Stimulated activated naive CD4-positive, alpha-beta T cell (primary cell): Measurements from ENCODE around the gene CES3.

Experiments used
- DNase-seq, 6 experiments: peaks; one replicate each; lab custom pipeline; 2025; lab: John Stamatoyannopoulos, UW

The CES3 gene

GRCh38 chr16:67006930-67007658 is 46.0 kb downstream of the CES3 start:
- no peak for DNase-seq

DNA sequence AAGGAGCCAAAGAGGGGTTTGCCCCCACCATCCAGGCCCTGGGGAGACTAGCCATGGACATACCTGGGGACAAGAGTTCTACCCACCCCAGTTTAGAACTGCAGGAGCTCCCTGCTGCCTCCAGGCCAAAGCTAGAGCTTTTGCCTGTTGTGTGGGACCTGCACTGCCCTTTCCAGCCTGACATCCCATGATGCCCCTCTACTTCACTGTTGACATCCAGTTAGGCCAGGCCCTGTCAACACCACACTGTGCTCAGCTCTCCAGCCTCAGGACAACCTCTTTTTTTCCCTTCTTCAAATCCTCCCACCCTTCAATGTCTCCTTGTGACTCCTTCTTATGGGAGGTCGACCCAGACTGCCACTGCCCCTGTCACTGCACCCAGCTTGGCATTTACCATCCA is 48.1 kb downstream of the CES3 start:
- DNase-seq: no peak

DNA sequence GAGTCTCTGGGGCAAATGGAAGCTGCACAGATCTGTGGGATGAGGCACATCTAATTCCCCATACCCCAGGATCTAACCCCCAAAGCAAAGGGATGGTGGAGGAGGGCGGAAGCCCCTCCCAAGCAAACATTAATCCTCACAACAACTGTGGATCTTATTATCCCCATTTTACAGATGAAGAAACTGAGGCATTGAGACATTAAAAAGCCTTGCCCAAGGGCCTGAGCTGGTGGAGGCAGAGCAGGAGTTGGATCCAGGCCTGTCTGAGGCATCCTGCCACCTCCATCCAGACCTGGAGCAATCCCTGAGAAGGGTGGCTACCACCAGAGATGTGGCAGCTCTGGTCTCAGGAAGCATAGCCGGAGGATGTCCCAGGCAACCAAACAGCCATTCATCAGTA is 50.2 kb downstream of the CES3 start:
- DNase-seq: no peak

DNA sequence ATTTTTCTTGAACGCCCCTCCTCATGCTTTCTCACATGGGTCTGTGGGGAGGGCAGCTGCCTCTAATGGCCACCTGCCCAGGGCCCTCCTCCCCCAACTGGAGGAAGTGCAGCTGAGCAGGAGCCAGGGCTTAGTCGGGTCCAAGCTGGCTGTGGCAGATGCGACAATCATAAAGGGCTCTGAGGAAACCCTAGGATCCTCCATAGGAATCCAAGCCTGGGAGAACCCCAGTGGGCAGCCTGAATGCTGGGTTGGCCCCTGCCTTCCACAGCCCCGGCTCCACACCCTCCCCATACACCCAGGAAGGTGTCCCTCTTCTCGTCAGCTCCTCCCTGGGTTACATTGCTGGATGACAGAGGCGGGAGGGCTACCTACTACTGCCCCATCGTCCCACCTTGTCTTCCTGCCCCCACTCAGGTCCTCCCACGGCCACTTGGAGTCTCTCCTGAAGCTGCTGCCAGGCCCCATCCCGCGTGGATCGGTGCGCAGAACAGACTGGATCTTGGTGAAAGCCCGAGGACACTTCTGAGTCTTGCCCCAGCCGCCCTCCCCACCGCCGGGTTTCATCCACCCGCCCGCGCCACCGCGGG is 52.3 kb downstream of the CES3 start:
- DNase-seq: no peak

DNA sequence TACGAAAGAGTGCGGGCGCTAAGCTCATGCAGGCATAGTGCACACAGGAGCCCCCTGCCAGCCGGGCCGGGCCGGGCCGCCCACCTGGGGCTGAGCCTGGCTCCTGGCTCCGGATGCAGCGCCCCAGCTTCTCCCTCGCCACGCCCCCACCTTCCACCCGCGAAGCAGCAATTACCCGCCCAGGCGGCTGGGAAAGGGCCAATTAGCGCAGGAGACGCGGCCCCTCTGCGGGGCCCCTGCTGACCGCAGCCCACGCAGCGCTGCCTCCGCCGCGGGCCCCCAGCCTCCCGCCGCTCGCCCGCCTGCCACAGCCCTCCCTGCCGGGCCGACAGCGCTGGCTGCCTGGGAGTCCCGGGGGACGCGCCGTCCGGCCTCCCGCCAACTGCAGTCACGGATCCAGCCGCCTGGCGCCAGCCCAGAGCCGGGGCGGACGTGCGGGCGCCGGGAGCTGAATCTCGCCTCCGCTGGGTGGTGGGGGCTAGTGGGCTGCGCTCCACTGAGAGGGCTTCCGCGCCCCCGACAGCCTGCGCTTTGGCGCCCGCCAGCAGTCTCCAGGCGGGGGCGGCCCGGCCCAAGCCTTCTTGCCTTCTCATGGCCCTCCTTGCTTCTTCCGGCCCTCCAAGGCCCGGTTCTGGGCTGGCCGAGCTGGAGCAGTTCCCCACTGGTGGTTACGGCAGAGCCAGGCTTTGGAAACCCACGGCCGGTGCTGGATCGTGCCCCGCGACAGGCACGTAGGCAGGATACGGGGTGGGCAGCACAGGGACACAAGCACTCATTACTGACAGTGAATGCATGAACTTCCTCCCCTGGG is 53.0 kb downstream of the CES3 start:
- peak; percentile 30 to 70 (median 61) for DNase-seq

DNA sequence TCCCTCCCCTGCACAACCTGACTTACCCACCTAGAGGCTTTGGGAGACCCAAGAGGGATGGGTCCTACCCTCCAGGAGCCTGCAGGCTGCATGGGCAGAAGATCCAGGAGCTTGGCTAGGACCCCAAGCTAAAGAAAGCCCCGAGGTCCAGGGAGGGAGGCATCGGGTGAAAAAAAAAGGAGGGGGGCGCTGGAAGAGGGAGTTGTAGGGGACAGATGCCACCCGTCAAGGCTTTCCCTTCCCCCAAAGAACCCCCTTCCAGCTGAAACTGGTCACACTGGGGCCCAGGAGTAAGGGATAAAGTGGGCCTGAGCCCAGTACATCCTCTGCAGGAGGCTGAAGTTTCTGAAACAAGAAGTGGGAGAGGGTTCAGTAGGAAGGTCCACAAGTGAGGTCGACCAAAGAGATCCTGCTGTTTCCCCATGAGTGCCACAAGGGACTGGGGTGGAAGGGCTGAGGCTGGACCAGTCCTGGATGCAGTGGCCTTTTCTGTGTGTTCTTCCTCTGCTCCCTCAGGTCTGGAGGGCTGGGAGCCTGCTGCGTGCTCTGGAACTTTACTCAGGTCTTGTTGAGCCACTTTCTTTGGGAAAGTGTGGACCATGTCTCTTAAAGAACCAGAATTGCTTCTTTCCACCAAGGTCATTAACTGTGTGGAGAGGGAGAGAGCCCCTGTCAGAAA is 53.7 kb downstream of the CES3 start:
- no peak for DNase-seq

GRCh38 chr16:67015313-67015731 is 54.3 kb downstream of the CES3 start:
- no peak for DNase-seq

DNA sequence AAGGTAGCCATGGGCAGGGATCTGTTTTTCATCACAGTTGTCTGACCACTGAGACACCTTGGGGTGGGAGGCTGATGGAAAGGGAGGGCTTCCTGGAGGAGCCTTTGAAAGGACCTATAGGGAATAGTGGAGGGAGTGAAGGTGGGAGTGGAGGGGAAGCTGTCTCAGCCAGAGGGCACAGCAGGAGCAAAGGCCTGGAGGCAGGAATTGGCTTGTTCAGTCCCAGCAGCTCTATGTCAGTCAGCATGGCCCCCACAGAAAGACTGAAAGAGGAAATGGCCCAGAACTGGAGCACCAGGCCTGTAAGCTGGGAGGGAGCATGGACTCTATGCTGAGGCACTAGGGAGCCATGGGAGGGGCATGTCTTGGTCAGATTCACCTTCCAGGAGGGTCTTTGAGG is 55.1 kb downstream of the CES3 start:
- DNase-seq: no peak

- no peak for DNase-seq
Measured at GRCh38 chr16:67016681-67017420, 55.8 kb downstream of the CES3 start.

- no peak for DNase-seq
Measured at GRCh38 chr16:67017421-67017750, 56.3 kb downstream of the CES3 start.

- DNase-seq: peak; percentile 63 to 85 (median 77)
Measured at GRCh38 chr16:67017810-67018488, 56.9 kb downstream of the CES3 start.

DNA sequence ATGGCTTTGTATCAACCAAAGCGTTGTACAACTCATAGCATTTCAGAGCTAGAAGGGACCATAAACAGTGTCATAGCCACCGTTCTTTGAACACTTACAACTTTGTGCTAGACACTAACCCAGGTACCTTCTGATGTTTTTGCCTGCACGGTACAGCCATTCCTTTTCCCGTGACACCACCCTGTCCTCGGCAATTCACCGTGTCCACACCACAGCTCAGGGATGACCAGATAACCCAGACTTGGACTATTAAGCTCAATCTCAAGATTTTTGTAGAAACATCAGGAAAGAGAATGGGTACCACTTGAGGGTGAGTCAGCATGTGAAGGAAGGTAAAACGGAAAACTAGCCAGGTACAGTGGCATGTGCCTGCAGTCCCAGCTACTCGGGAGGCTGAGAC is 58.1 kb downstream of the CES3 start:
- no peak for DNase-seq

- DNase-seq: no peak
Measured at GRCh38 chr16:67021321-67021720, 60.3 kb downstream of the CES3 start.

GRCh38 chr16:67022531-67023214 is 61.6 kb downstream of the CES3 start:
- DNase-seq: no peak

DNA sequence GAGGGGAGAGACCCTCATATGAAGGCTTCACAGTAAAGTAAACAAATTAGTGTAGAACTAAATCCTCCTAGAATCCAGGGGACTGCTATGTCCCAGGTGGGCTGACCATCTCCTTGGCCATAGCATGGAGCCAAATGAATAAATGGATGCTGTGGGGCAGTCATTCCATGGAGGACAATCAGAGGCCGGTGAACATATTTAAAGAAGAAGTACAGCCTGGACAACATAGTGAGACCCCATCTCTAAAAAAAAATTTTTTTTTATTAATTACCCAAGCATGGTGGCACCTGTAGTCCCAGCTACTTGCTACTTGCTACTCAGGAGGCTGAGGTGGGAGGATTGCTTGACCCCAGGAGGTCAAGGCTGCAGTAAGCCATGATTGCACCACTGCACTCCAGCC is 62.6 kb downstream of the CES3 start:
- DNase-seq: no peak
